Effector memory CD4-positive, alpha-beta T cell (primary cell): ENCODE data around the gene TP53INP2.
A peak's percentile ranks its signal among the peaks of the same experiment; 100 is the strongest.

Experiments
- DNase-seq, 3 donors: peaks; one replicate each; pipeline ENCODE4 v3.0.0-alpha.2; 2020
- H3K27ac ChIP-seq: 2 replicates; pipeline ENCODE4 v1.7.0; 2013; ENCODE audit warnings: mild to moderate bottlenecking, low read length, moderate library complexity; ENCODE audit not compliant: insufficient read depth, poor library complexity, severe bottlenecking
- H3K27me3 ChIP-seq: replicated peaks from 2 replicates; pipeline ENCODE4 v1.7.0; 2013; ENCODE audit warnings: mild to moderate bottlenecking, low read length; ENCODE audit not compliant: insufficient read depth, control insufficient read depth, poor library complexity, severe bottlenecking
- H3K36me3 ChIP-seq: 2 replicates; pipeline ENCODE4 v1.7.0; 2013; ENCODE audit warnings: mild to moderate bottlenecking, low read length, moderate library complexity; ENCODE audit not compliant: control insufficient read depth, insufficient read depth
- H3K4me1 ChIP-seq: 2 replicates; pipeline ENCODE4 v1.7.0; 2013; ENCODE audit warnings: low read length, mild to moderate bottlenecking; ENCODE audit not compliant: control insufficient read depth, insufficient read depth, poor library complexity, severe bottlenecking
- H3K4me3 ChIP-seq: 2 replicates; pipeline ENCODE4 v1.7.0; 2013; ENCODE audit warnings: low read length, low read depth, mild to moderate bottlenecking; ENCODE audit not compliant: insufficient read depth, poor library complexity, severe bottlenecking
- H3K9me3 ChIP-seq: 2 replicates; pipeline ENCODE4 v1.7.0; 2013; ENCODE audit warnings: mild to moderate bottlenecking, low read length, moderate library complexity; ENCODE audit not compliant: control insufficient read depth

Gene TP53INP2

DNA sequence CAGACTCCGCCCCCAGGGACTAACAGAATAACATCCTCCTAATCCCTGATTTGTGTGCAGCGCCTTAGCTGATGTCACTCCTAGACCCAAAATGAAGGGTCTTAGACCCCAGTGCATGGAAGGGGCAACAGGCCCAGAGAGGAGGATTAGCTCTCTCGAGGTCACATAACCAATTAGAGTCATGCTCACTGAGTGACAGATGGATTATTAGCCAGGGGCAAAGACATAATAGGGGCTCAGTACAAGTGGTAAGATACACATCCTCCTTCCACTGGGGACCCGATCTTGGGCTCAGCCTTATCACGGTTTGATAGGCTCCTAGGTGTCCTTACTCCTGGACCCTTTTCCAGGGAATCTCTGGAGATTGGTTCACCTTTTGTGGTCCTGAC lies 858 bp downstream of the TP53INP2 start:
- peak overlapping the region; percentile 91 for H3K27ac ChIP-seq
- peak overlapping the region; percentile 62 for H3K4me3 ChIP-seq
- H3K36me3 ChIP-seq: no peaks in the 10 kb centered on the region
- no peak for DNase-seq
- H3K9me3 ChIP-seq: no peaks in the 10 kb centered on the region
- H3K27me3 ChIP-seq: no peaks in the 10 kb centered on the region
- peaks cover 17% of the 10 kb centered on the region for H3K4me1 ChIP-seq

DNA sequence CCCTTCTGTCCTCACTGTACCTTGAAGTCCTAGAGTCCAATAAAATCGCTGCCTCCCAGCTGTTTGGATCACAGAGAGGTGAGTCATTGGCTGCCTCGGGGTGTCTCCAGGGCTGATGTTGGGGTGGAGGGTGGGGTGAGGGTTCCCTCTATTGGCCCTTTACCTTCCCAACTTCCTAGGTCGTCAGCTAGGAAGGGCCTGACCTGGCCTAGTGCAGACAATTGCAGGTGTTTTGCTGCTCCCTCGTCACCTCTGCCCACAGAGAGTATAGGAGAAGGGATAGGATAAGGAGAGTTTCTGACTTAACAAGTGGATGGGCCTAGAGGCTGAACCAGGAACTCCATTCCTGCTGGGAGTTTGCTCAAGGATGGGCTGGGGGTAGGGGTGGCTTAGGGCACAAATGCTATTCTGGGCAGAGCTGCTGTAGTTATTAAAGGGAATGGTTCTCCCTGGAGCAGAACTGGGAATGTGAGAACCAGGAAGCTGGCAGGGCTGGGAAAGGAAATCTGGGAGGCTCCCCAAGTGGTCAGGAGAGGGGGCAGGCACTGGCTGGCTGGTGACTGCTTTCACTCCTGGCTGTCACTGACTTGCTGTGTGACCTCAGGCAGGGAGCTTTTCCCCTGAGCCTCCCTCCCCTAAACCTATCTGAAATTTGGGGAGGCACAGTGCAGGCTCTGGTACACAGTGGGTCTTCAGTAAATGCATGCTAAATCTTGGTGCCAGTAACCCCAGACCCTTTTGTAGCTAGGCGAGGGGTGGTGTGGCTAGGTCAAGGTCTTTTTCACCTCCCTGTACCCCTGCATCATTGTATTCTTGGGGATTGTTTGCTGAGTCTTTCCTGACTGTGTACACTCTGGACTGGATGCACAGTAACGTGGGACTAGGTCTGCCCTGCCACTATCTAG lies 1.5 kb downstream of the TP53INP2 start:
- H3K4me1 ChIP-seq: peaks cover 22% of the 10 kb centered on the region
- DNase-seq: no peak
- H3K27ac ChIP-seq: peak overlapping the region; percentile 91
- no peak overlapping the region for H3K4me3 ChIP-seq
- no peaks in the 10 kb centered on the region for H3K27me3 ChIP-seq
- H3K9me3 ChIP-seq: no peaks in the 10 kb centered on the region
- H3K36me3 ChIP-seq: no peaks in the 10 kb centered on the region

DNA sequence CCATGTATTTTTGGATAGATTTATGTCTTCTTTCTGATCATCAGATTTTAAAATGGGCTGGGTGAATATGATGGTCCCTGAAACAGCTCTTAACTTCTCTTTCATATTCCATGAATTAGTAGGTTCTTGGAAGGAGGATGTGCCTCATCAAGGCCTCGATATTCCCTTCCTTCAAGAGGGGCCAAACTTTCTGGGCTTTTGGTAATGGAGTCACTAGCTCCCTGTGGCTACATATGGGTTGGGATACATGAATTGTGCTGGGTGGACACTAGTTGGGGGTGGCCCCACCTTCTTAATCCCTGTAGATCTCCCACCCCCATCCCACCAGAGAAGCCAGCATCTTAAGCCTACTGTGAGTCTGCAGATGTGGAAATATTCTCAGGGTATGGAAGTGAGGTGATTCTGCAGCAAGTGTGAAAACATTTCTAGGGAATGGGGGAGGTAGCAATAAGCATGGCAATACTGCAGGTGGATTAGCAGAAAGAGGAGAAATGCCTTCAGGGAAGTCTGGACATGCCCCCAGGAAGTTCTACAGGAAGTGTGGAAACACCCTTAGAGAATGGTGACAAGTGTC lies 2.2 kb downstream of the TP53INP2 start:
- Histone ChIP-seq H3K27me3 (no peaks in the 10 kb centered on the region), H3K4me3 (no peak overlapping the region), H3K27ac (no peak overlapping the region), H3K4me1 (peaks cover 22% of the 10 kb centered on the region), H3K9me3 (no peaks in the 10 kb centered on the region), H3K36me3 (no peaks in the 10 kb centered on the region)
- no peak for DNase-seq

GRCh38 chr20:34706912-34707784 lies 3.0 kb downstream of the TP53INP2 start:
- no peak for DNase-seq
- H3K36me3 ChIP-seq: no peaks in the 10 kb centered on the region
- no peaks in the 10 kb centered on the region for H3K27me3 ChIP-seq
- no peak overlapping the region for H3K4me3 ChIP-seq
- H3K4me1 ChIP-seq: peaks cover 22% of the 10 kb centered on the region
- no peak overlapping the region for H3K27ac ChIP-seq
- no peaks in the 10 kb centered on the region for H3K9me3 ChIP-seq

- peak in 1 of 3 donors; percentile 15 for DNase-seq
- Histone ChIP-seq H3K4me1 (peaks cover 22% of the 10 kb centered on the region), H3K27ac (peak overlapping the region; percentile 77), H3K9me3 (no peaks in the 10 kb centered on the region), H3K4me3 (peak overlapping the region; percentile 80), H3K27me3 (no peaks in the 10 kb centered on the region), H3K36me3 (no peaks in the 10 kb centered on the region)
Measured at GRCh38 chr20:34708621-34709043, 4.5 kb downstream of the TP53INP2 start.

DNA sequence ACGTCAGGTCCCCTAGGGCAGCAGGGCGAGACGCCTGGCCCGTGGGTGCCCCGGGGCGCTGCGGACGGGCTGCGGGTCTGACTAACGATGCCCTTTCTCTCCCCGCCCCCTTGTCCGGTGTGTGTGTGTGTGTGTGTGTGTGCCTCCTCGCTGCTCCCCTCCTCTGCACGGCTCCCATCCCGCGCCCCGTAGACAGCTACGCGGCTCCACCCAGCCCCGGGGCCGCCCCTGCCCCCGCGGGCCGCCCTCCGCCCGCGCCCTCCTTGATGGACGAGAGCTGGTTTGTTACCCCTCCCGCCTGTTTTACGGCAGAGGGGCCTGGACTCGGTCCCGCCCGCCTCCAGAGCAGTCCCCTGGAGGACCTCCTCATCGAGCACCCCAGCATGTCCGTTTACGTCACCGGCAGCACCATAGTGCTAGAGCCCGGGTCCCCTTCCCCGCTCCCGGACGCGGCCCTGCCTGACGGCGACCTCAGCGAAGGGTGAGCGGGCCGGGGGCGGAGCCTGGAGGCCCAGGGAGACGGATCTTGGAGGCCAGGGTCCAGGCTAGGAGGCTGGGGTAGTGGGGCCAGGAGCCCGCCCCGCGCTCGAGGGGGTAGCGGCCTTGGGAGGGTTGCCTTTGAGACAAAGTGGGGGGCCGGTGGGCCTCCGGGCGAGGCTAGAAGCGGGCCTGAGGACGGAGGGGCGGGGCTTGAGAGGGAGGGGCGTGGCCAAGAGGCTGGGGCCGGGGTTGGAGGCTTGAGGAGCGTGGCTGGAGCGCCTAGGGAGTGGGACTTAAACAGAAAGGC lies 5.1 kb downstream of the TP53INP2 start:
- peak overlapping the region; percentile 77 for H3K27ac ChIP-seq
- H3K36me3 ChIP-seq: peaks cover 2% of the 10 kb centered on the region
- H3K9me3 ChIP-seq: no peaks in the 10 kb centered on the region
- peaks cover 22% of the 10 kb centered on the region for H3K4me1 ChIP-seq
- no peaks in the 10 kb centered on the region for H3K27me3 ChIP-seq
- H3K4me3 ChIP-seq: peak overlapping the region; percentile 80
- peak; percentile 70 to 77 (median 75) for DNase-seq

- peak in 2 of 3 donors; percentile 53 to 64 for DNase-seq
- peaks cover 16% of the 10 kb centered on the region for H3K4me1 ChIP-seq
- H3K27ac ChIP-seq: peak overlapping the region; percentile 77
- H3K36me3 ChIP-seq: peaks cover 5% of the 10 kb centered on the region
- no peaks in the 10 kb centered on the region for H3K27me3 ChIP-seq
- H3K4me3 ChIP-seq: peak overlapping the region; percentile 80
- no peaks in the 10 kb centered on the region for H3K9me3 ChIP-seq
Measured at GRCh38 chr20:34709831-34710567, 5.9 kb downstream of the TP53INP2 start.

DNA sequence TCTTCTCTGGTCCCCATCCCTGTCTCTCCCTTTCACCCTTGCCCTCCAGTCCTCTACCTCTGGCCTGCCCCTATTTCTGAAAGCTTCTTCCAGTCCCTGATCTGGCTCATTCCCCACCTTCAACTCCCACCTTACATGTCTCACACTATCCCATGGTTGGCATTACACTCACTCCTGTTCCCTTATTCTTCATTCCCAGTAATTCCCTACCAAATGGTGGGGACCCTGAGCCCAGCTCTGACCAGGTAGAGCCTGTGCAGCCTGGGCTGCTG lies 6.4 kb downstream of the TP53INP2 start:
- no peak overlapping the region for H3K27ac ChIP-seq
- no peak overlapping the region for H3K4me3 ChIP-seq

More for the DNA sequence above, 6.4 kb downstream of the TP53INP2 start:
- peaks cover 10% of the 10 kb centered on the region for H3K36me3 ChIP-seq
- H3K9me3 ChIP-seq: no peaks in the 10 kb centered on the region
- DNase-seq: no peak
- H3K4me1 ChIP-seq: peaks cover 16% of the 10 kb centered on the region
- H3K27me3 ChIP-seq: no peaks in the 10 kb centered on the region
